ENCODE measurements around the gene FAM47E. TPM values are rescaled to one million over a fixed set of nuclear protein-coding genes. Genes with fewer than 3 reads are reported as not detected.

FAM47E gene, protein sequence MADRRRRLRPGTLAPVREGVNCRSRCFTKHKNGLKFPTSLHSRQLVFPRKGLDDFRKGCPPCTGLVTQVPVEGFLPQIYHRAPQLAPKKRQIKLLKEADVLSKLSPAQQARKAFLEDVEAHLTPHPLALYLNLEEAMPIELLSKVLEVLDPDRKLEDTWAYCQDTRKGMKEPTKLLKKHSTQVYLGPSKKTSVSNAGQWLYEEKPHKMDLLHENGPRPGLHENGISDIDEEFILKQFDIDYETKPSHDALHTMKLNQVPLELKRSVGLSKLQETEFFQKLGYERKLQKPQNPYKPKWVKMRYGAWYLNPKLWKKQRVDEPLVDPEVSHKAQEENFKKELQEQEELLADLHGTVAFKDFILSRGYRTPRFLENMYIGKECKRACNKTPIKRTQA
- 0.07 and 3.5 TPM in 2 replicates for total RNA-seq

GRCh38 chr4:76251441-76252270, at the start of gene FAM47E:
Gene FAM47E (plus strand): TSS chr4:76251721. CDS start chr4:76251747, 26 bp downstream.
- no peak for DNase-seq (ENCODE audit: low read depth)
- peak; percentile 48 for TF ChIP-seq CTCF (conservative IDR thresholded peaks at IDR 0.05; ENCODE audit: low read depth, low read length)
- H3K4me3 ChIP-seq (ENCODE audit: low read depth, low read length): peak within 1 kb of the TSS; percentile 80

- no peak for TF ChIP-seq CTCF (conservative IDR thresholded peaks at IDR 0.05; ENCODE audit: low read depth, low read length)
- no peak overlapping the region for H3K4me3 ChIP-seq (ENCODE audit: low read depth, low read length)
- DNase-seq (ENCODE audit: low read depth): no peak
Observed at GRCh38 chr4:76203541-76203940, 48.0 kb upstream of the FAM47E start.

- no peak overlapping the region for H3K4me3 ChIP-seq (ENCODE audit: low read depth, low read length)
- no peak for DNase-seq (ENCODE audit: low read depth)
- no peak for TF ChIP-seq CTCF (conservative IDR thresholded peaks at IDR 0.05; ENCODE audit: low read depth, low read length)
Observed at GRCh38 chr4:76204936-76205335, 46.6 kb upstream of the FAM47E start.

DNA sequence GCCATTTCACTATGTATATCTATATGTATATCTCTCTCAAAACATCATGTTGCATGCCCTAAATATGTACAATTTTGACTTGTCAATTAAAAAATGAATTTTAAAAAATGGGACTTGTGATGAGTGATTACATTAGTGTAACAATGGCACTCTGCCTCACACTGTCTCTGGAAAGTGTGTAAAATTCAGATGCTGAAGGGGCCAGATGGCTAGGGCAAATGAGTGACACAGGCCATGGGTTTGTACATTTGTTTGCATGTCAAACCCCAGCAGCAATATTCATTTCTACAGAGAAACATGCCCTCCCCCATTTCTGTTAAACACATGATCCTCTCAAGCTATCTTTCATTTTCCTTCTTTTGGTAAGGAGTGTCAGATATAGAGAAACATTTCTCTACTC, 46.0 kb upstream of the FAM47E start:
- no peak for TF ChIP-seq CTCF (conservative IDR thresholded peaks at IDR 0.05; ENCODE audit: low read depth, low read length)
- no peak for DNase-seq (ENCODE audit: low read depth)
- H3K4me3 ChIP-seq (ENCODE audit: low read depth, low read length): no peak overlapping the region

- no peak for DNase-seq (ENCODE audit: low read depth)
- no peak overlapping the region for H3K4me3 ChIP-seq (ENCODE audit: low read depth, low read length)
- no peak for TF ChIP-seq CTCF (conservative IDR thresholded peaks at IDR 0.05; ENCODE audit: low read depth, low read length)
Observed at GRCh38 chr4:76206222-76206942, 45.1 kb upstream of the FAM47E start.

GRCh38 chr4:76207549-76207948, 44.0 kb upstream of the FAM47E start:
- DNase-seq (ENCODE audit: low read depth): no peak
- no peak overlapping the region for H3K4me3 ChIP-seq (ENCODE audit: low read depth, low read length)
- no peak for TF ChIP-seq CTCF (conservative IDR thresholded peaks at IDR 0.05; ENCODE audit: low read depth, low read length)
